ENCODE data around the gene PBLD. TPM values are rescaled to one million over a fixed set of nuclear protein-coding genes. Genes with fewer than 3 reads are reported as not detected.
A peak's percentile ranks its signal among the peaks of the same experiment; 100 is the strongest.

The PBLD gene
- total and polyA plus RNA-seq, 9 of the 15 experiments (the other 6 are each of a cell fraction or from before 2014, with no cell fraction given), result 1.2 to 4.3 (median 2.5) TPM

GRCh38 chr10:68331455-68332258 lies 1.1 kb downstream of the PBLD start, which contains the start of gene HNRNPH3 (continued):
- 0 out of 2 replicates have a peak, but pooled peaks have one; percentile 12 for TF ChIP-seq PREB (CRISPR knock-in tag; IDR thresholded peaks at IDR 0.05)
- no peak for TF ChIP-seq DNMT1 (IDR thresholded peaks at IDR 0.05)
- TF ChIP-seq SAFB2 (IDR thresholded peaks at IDR 0.05; ENCODE audit: borderline replicate concordance, low read depth, low read length, severe bottlenecking), result no peak
- no peak for TF ChIP-seq CHD1 (IDR thresholded peaks at IDR 0.05; ENCODE audit: low read length)
- no peak for TF ChIP-seq MCM3 (IDR thresholded peaks at IDR 0.05)
- no peak for TF ChIP-seq ZC3H11A (IDR thresholded peaks at IDR 0.05; ENCODE audit: low read depth, low read length)
- TF ChIP-seq FOXA1 (IDR thresholded peaks at IDR 0.05; ENCODE audit: borderline replicate concordance), result no peak
- no peak for TF ChIP-seq TAF15 (IDR thresholded peaks at IDR 0.05; ENCODE audit: low read depth, low read length)
- peak; percentile 16; the same call in 1 of the 2 replicates for TF ChIP-seq HCFC1 (IDR thresholded peaks at IDR 0.05; ENCODE audit: low read depth, low read length)
- TF ChIP-seq AFF1 (IDR thresholded peaks at IDR 0.05; ENCODE audit: low read depth in 1 of 2, partially characterized antibody in 2 of 2), result peak; percentile 20 to 83
- no peak for TF ChIP-seq HES1 (IDR thresholded peaks at IDR 0.05; ENCODE audit: low read depth)
- TF ChIP-seq RBM34 (IDR thresholded peaks at IDR 0.05; ENCODE audit: borderline replicate concordance, insufficient read depth, low read length), result no peak
- no peak for TF ChIP-seq ATF1 (CRISPR knock-in tag; IDR thresholded peaks at IDR 0.05)
- TF ChIP-seq ATF1 (tag; IDR thresholded peaks at IDR 0.05), result peak; percentile 88
- TF ChIP-seq KHSRP (IDR thresholded peaks at IDR 0.05), result no peak
- peak; percentile 99 for TF ChIP-seq NRF1 (conservative IDR thresholded peaks at IDR 0.05 in 1 of 2, IDR thresholded peaks at IDR 0.05 in 1 of 2)
- peak; percentile 90 to 98 for TF ChIP-seq MAZ (CRISPR knock-in tag; conservative IDR thresholded peaks at IDR 0.05 in 1 of 2, IDR thresholded peaks at IDR 0.05 in 1 of 2)
- TF ChIP-seq NFRKB (IDR thresholded peaks at IDR 0.05; ENCODE audit: low read depth), result no peak; the same call in 1 of the 2 replicates
- peak; percentile 83 for TF ChIP-seq E2F1 (CRISPR knock-in tag; IDR thresholded peaks at IDR 0.05)
- TF ChIP-seq ATF4 (CRISPR knock-in tag; IDR thresholded peaks at IDR 0.05), result peak; percentile 29; the same call in 1 of the 2 replicates
